AG09319 (cell line): ENCODE data around the gene AKAP7.

Experiments
- DNase-seq: peaks from one replicate; pipeline ENCODE4 v3.0.0-alpha.2; 2010; ENCODE audit warnings: low read depth; ENCODE audit errors: extremely low read depth
- TF ChIP-seq, protein P1 (sequence below): IDR thresholded peaks from 2 replicates; pipeline ENCODE4 v1.5.1; 2011; ENCODE audit warnings: low read depth, mild to moderate bottlenecking, inconsistent platforms, low read length, moderate library complexity

Gene AKAP7

DNA sequence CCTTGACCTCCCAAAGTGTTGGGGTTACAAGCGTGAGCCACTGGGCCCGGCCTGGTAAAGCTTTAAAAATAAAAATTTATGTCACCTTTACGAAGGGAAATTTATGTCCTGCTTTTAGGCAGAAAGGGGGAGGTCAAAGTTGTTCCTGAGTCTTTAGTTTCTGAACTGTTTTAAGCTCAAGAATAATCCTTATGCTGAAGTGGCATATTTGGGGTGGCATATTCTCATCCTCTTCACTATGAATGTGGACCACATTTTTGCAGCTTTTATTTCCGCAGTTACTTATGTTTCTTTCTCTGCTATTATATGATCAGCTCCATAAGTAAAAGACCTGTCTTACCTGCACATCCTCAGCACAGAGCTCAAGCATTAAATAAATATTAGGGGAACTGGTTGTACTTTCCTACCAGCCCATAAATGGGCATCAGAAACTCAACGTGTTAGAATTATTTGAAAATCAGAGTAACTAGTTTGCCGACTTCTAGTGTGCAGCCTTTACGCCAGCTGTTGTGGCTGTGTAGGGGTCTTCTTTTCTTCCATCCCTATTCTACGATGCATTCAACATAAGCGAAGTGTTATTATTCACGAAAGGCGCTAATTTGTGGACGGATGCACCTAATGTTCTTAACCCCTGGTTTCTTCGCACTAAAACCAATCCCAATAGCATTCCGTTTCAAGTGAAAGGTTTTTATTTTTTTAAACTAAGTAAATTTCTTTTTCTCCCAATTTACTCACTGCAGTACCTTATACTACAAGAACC, 867 bp upstream of the AKAP7 start:
- DNase-seq: no peak
- TF ChIP-seq, protein P1, sequence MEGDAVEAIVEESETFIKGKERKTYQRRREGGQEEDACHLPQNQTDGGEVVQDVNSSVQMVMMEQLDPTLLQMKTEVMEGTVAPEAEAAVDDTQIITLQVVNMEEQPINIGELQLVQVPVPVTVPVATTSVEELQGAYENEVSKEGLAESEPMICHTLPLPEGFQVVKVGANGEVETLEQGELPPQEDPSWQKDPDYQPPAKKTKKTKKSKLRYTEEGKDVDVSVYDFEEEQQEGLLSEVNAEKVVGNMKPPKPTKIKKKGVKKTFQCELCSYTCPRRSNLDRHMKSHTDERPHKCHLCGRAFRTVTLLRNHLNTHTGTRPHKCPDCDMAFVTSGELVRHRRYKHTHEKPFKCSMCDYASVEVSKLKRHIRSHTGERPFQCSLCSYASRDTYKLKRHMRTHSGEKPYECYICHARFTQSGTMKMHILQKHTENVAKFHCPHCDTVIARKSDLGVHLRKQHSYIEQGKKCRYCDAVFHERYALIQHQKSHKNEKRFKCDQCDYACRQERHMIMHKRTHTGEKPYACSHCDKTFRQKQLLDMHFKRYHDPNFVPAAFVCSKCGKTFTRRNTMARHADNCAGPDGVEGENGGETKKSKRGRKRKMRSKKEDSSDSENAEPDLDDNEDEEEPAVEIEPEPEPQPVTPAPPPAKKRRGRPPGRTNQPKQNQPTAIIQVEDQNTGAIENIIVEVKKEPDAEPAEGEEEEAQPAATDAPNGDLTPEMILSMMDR: no peak

DNA sequence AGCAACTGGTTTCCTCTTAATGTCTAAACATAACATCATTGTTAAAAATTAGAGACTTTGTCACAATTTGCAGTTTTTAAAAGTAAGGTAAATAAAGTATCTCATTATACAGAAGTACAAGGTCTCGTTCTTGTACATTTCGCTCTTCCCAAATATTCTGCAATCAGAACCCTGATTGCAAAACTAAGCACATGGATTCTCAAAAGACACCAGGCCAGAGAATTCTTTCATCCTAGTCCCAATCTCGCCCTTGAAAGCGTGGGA, 355 bp upstream of the AKAP7 start:
- TF ChIP-seq, protein P1: no peak
- DNase-seq: no peak

DNA sequence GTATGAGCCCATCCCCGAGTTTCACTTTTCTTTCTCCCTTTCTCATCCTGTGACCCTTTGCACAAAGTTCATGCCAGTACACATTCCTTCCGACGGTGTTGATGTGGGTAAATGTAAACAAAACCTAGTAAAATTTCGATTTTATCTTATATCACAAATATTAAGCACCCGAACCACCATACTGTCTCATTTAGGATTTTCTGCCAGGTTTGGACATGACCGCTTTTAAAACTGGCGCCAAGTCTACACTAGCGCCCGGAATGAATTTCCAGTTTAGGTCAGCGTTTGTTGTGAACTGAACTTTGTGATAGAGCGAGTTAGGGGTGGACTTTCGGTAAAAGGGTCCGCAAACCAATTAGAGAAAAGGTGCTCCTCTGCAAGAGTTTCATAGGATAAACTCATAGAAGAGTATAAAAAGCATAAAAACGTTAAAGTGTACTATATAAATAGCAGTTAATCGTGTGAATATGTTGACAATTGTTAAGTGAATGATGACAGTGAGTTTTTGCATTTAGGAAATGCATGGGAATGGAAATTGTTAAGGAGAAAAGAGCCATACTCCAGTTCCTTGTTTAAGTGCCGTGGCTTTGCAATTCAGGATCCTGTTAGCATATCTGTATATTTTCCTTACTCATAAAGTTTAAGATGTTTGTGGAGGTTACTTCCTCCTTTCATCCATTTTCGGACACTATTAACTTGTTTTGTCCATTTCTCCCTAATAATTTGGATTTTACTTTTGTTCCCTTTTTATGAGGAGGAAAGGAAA, 937 bp downstream of the AKAP7 start:
- DNase-seq: no peak
- TF ChIP-seq, protein P1: no peak

DNA sequence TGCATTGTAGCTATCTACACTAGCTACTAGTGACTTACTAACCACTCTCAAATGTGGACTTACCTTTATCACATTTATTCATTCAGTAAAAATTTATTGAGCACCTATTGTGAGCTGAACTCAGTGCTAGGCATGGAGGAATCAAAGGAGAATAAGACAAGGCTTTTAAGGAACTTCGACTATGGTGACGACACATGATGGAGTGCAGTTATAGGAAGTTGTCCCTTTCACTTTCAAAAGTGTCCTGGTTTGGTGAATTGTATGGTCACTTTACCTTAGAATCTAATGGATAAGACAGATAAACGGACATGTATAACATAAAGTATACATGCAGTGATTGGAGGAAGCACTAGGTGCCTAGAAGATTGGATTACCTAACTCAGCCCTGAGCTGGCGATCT, 4.3 kb downstream of the AKAP7 start:
- TF ChIP-seq, protein P1: no peak
- DNase-seq: no peak

DNA sequence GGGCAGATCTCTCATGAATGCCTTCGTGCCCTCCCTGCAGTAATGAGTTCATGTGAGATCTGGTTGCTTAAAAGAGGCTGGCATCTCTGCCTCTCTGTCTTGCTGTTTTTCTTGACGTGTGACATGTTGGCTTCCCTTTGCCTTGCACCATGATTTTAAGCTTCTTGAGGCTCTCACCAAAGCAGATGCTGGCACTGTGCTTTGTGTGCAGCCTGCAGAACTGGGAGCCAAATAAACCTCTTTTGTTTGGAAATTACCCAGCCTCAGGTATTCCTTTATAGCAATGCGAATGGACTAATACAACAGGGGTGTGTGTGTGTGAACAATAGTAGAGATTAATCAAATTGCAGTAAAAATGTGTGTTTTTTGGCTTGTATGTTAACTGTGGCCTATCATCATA, 8.1 kb downstream of the AKAP7 start:
- DNase-seq: no peak

DNA sequence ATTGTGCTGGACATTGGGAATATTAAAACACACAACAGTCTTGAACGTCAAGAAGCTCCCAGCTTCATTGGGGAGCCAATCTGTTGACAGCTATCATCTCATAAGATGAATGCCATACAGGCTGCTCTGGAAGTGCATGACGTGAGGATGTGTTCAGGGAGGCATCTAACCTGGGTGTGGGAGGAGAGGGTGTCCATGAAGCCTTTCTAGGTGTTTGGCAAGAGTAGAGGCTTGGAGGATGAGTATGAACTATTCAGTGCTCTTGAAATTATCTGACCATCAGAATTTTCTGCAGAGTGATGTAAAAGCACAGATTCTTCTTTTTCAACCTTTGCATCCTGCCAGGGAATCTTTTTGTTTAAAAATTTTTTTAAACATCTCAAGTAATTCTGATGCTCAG, 11.6 kb downstream of the AKAP7 start:
- TF ChIP-seq, protein P1: no peak
- DNase-seq: no peak

More for the DNA sequence above, 8.1 kb downstream of the AKAP7 start:
- TF ChIP-seq, protein P1: no peak

DNA sequence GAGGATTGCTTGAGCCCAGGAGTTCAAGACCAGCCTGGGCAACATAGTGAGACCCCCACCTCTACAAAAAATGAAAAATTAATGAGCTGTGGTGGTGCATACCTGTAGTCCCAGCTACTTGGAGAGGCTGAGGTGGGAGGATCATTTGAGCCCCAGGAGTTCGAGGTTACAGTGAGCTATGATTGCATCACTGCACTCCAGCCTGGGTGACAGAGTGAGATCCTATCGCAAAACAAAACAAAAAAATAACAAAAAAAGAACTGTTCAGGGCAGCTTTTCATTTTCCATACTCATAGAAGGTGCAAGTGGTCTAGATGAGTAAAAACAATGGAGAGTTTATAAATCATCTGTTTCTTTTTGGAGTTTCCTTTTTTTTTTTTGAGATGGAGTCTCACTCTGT, 21.1 kb downstream of the AKAP7 start:
- TF ChIP-seq, protein P1: no peak

More for the DNA sequence above, 21.1 kb downstream of the AKAP7 start:
- DNase-seq: no peak
